Karpas-422 (cell line): Measurements from ENCODE around the gene LIME1. TPM values are rescaled to one million over a fixed set of nuclear protein-coding genes. Genes with fewer than 3 reads are reported as not detected.
A peak's percentile ranks its signal among the peaks of the same experiment; 100 is the strongest.

Experiments
- DNase-seq: peaks from one replicate; pipeline ENCODE4 v3.0.0-alpha.2; 2015
- H2AFZ ChIP-seq: fragments of 200-600 bp; sonication (generic); 2 replicates; pipeline ENCODE4 v1.6.1; 2014; ENCODE audit warnings: antibody characterized with exemption, low read length, mixed read lengths
- H3K27ac ChIP-seq: fragments of 200-600 bp; sonication (generic); 2 replicates; pipeline ENCODE4 v1.5.1; 2014; ENCODE audit warnings: mild to moderate bottlenecking, low read length, moderate library complexity
- H3K27me3 ChIP-seq: fragments of 200-600 bp; sonication (generic); 2 replicates; pipeline ENCODE4 v1.6.1; 2014; ENCODE audit warnings: low read length, mixed read lengths
- H3K36me3 ChIP-seq: fragments of 200-600 bp; sonication (generic); 2 replicates; pipeline ENCODE4 v1.6.1; 2014; ENCODE audit warnings: low read length, mixed read lengths; ENCODE audit not compliant: insufficient read depth
- H3K4me1 ChIP-seq: fragments of 200-600 bp; sonication (generic); 2 replicates; pipeline ENCODE4 v1.6.1; 2014; ENCODE audit warnings: mild to moderate bottlenecking, low read length, mixed read lengths
- H3K4me2 ChIP-seq: fragments of 200-600 bp; sonication (generic); 2 replicates; pipeline ENCODE4 v1.6.1; 2014; ENCODE audit warnings: low read length, low read depth, mild to moderate bottlenecking; ENCODE audit not compliant: poor library complexity, severe bottlenecking
- H3K4me3 ChIP-seq: fragments of 200-600 bp; sonication (generic); 2 replicates; pipeline ENCODE4 v1.5.1; 2014; ENCODE audit warnings: mild to moderate bottlenecking, antibody characterized with exemption, low read length, mixed read lengths
- H3K79me2 ChIP-seq: fragments of 200-600 bp; sonication (generic); 2 replicates; pipeline ENCODE4 v1.6.1; 2014; ENCODE audit warnings: mild to moderate bottlenecking, low read length, mixed read lengths
- H3K9ac ChIP-seq: fragments of 200-600 bp; sonication (generic); 2 replicates; pipeline ENCODE4 v1.6.0; 2014; ENCODE audit warnings: low read length
- H3K9me2 ChIP-seq: fragments of 200-600 bp; sonication (generic), shearing (Covaris generic); replicated peaks from 2 replicates; pipeline ENCODE4 v1.6.0; 2014; ENCODE audit warnings: mild to moderate bottlenecking, low read length, moderate library complexity; ENCODE audit not compliant: insufficient read depth
- H3K9me3 ChIP-seq: fragments of 300-700, 200-600 bp; sonication (generic); 2 replicates; pipeline ENCODE4 v1.6.1; 2014; ENCODE audit warnings: low read length, mixed read lengths
- H4K20me1 ChIP-seq: fragments of 200-600 bp; sonication (generic); 2 replicates; pipeline ENCODE4 v1.6.1; 2014; ENCODE audit warnings: mild to moderate bottlenecking, antibody characterized with exemption, low read length, low read depth; ENCODE audit not compliant: insufficient read depth
- total RNA-seq: library from RNA; depleted of rRNA; stranded (reverse); fragments of >200 nt; shearing (Covaris generic); gene quantifications from 2 replicates; pipeline ENCODE4 v1.2.3, GENCODE V29; 2014; ENCODE audit warnings: low replicate concordance

Gene LIME1
- total RNA-seq, 1 experiment from 2014 or later, result 3.4 TPM

DNA sequence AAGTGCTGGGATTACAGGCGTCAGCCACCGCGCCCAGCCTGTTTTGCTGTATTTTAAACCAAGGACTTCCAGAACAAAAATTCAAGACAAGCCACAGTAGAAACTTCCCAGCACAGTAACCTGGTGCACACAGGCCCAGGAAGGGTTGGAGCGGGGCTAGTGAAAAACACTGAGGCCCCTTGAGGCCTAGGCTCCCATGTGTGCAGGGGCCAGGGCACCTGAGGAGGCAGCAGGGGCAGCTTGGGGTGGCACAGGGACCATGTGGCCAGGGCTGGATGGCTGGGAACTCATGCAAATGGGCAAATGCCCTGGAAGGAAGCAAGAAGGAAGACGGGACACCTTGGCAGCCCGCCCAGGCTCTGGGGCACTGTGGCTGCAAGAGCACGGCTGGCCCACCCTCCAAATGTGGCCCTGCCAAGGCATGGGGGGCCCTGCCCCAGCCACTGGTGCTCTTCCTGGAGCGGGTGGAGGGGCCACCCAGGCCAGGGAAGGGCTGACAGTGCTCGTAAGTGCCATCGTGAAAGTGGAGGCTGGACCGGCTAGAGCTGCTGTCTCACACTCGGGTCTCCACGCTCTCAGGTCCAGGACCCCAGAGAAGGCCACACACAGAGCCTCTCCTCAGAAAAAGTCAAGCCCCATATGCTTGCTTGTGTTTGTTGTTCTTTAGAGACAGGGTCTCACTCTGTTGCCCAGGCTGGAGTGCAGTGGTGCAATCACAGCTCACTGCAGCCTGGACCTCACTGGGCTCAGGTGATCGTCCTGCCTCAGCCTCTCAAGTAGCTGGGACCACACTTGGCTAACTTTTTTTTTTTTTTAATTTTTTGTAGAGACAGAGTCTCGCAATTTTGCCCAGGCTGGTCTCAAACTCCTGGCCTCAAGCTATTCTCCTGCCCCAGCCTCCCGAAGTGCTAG, 13.4 kb downstream of the LIME1 start:
- H3K9ac ChIP-seq, result no peak overlapping the region
- H3K36me3 ChIP-seq, result no peaks in the 10 kb centered on the region
- H4K20me1 ChIP-seq, result no peaks in the 10 kb centered on the region
- H3K79me2 ChIP-seq, result no peaks in the 10 kb centered on the region
- peaks cover 9% of the 10 kb centered on the region for H3K4me1 ChIP-seq
- H3K27ac ChIP-seq, result no peak overlapping the region
- no peak for DNase-seq
- H3K9me3 ChIP-seq, result no peaks in the 10 kb centered on the region
- no peak overlapping the region for H3K4me3 ChIP-seq
- no peaks in the 10 kb centered on the region for H3K27me3 ChIP-seq
- no peak overlapping the region for H2AFZ ChIP-seq
- no peaks in the 10 kb centered on the region for H3K9me2 ChIP-seq
- H3K4me2 ChIP-seq, result no peak overlapping the region

DNA sequence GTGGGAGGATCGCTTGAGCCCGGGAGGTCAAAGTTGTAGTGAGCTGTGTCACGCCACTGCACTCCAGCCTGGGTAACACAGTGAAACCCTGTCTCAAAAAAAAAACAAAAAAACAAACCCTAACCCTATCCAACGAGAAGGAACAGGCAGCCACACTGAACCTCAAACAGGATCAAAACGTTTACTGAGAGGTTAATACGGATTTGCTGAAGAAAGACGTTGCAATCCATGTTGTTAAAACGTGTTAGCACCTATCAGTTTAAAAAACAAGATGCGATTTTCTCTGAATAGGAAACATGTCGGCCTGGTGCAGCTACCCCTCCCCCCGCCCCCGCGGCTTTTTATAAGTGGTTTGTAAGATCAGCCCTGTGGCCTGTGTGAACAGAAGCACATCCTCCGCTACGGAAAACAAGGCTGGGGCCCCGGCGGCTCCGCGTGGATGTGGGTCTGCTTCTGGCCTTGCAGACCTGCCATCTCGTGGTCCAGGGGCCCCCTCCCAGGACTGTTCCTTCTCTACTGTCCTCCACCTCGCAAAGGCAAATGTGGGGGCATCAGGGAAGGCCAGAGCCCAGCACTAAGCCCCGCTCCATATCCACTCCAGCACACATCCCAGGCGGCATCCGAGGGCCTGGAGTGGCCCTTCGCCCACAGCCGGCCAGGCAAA, 14.5 kb downstream of the LIME1 start:
- H3K79me2 ChIP-seq, result no peaks in the 10 kb centered on the region
- H3K27me3 ChIP-seq, result no peaks in the 10 kb centered on the region
- H3K9me3 ChIP-seq, result no peaks in the 10 kb centered on the region
- no peak overlapping the region for H3K27ac ChIP-seq
- H3K4me1 ChIP-seq, result peaks cover 9% of the 10 kb centered on the region
- H3K4me2 ChIP-seq, result no peak overlapping the region
- no peaks in the 10 kb centered on the region for H3K36me3 ChIP-seq
- no peak overlapping the region for H2AFZ ChIP-seq
- no peaks in the 10 kb centered on the region for H4K20me1 ChIP-seq
- no peak overlapping the region for H3K4me3 ChIP-seq
- no peaks in the 10 kb centered on the region for H3K9me2 ChIP-seq
- no peak for DNase-seq
- H3K9ac ChIP-seq, result no peak overlapping the region

DNA sequence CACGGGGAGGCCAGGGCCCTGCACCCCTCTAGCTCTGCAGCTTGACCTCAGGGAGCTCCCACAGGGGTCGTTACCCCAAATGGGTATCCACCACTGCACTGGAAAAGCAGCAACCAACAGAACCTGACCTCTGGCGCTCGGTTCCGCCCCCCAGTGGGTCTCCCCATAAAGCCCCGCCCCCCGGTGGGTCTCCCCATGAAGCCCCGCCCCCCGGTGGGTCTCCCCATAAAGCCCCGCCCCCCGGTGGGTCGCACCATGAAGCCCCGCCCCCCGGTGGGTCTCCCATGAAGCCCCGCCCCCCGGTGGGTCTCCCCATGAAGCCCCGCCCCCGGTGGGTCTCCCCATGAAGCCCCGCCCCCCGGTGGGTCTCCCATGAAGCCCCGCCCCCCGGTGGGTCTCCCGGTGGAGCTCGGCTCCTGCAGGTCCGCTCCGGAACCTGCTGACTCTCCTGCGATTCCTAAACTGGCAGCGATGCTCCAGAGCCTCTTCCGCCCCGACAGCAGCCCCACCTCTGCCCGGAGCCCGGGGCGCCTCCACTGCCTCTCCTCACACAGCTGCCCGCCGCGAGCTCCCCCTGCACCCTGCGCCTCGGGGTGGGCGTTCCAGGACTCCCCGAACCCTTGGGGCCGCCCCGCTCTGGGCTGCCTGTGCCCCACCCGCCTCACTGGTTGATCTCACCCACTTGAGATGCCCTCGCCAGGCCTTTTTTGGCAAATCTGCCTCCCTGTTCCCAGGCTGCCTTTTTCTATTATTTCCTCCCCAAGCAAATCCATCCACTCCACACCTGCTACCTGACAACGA, 15.2 kb downstream of the LIME1 start:
- Histone ChIP-seq H3K4me3 (no peak overlapping the region), H3K9me2 (no peaks in the 10 kb centered on the region), H3K9ac (no peak overlapping the region), H4K20me1 (no peaks in the 10 kb centered on the region), H3K9me3 (no peaks in the 10 kb centered on the region), H2AFZ (no peak overlapping the region), H3K36me3 (no peaks in the 10 kb centered on the region), H3K27ac (no peak overlapping the region), H3K4me2 (no peak overlapping the region), H3K27me3 (no peaks in the 10 kb centered on the region), H3K4me1 (peaks cover 7% of the 10 kb centered on the region), H3K79me2 (no peaks in the 10 kb centered on the region)
- peak; percentile 53 for DNase-seq

DNA sequence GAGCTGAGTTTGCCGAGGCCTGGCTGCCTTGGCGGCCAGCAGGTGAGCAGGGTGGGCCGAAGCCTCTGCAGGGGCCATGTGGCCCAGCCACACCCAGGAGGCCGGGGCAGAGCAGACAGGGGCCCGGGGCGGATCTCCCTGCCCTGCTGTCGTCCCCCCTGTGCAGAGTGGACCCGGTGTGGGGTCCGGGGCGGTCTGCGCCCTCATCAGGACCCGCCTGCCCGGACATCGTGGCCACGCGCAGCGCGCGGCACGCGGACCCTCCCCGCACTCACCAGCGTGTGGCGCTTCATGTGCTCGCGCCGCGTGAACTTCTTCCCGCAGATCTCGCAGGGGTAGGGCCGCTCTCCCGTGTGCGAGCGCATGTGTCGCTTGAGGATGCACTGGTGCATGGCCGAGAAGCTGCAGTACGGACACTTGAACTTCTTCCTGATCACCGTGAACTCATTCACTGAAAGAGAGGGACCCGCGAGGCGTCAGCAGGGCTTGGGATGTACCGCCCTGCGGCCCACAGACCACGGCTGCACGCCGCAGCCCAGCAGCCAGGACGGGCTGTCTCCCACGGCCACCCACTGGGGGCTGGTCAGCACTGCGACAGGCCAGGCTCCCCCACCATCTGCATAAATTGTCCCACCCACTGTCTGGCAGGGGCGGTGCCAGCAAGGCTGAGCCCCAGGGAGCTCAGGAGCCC, 16.1 kb downstream of the LIME1 start:
- no peak overlapping the region for H2AFZ ChIP-seq
- no peak overlapping the region for H3K27ac ChIP-seq
- no peak overlapping the region for H3K9ac ChIP-seq
- H3K4me3 ChIP-seq, result no peak overlapping the region
- no peak overlapping the region for H3K4me2 ChIP-seq
- H4K20me1 ChIP-seq, result no peaks in the 10 kb centered on the region
- H3K9me2 ChIP-seq, result no peaks in the 10 kb centered on the region
- H3K79me2 ChIP-seq, result no peaks in the 10 kb centered on the region
- no peak for DNase-seq
- H3K36me3 ChIP-seq, result no peaks in the 10 kb centered on the region
- peaks cover 2% of the 10 kb centered on the region; the same call in 1 of the 2 replicates for H3K4me1 ChIP-seq
- no peaks in the 10 kb centered on the region for H3K9me3 ChIP-seq
- H3K27me3 ChIP-seq, result no peaks in the 10 kb centered on the region

DNA sequence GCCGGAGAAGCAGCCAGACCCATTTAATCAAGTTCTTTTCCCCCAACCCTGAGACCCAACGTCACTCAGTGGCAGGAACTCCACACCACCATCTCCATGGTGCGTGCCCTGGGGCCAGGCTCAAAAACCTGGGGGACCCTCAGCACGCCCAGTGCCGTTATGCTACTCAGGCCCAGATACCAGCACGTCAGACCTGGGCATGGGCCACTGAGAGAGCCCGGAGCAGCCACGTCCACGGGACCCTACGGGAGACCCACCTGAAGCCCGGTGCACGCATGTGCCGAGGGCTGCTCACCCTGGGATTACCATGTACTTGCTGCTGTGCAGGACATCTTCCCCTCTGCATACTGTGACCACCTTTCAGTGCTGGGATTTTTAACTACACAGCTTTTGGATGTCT, 16.9 kb downstream of the LIME1 start:
- Histone ChIP-seq H3K9ac (no peak overlapping the region), H3K36me3 (no peaks in the 10 kb centered on the region), H3K4me2 (no peak overlapping the region), H3K27ac (no peak overlapping the region), H3K4me3 (no peak overlapping the region), H3K4me1 (no peaks in the 10 kb centered on the region), H2AFZ (no peak overlapping the region), H3K9me3 (no peaks in the 10 kb centered on the region), H4K20me1 (no peaks in the 10 kb centered on the region), H3K9me2 (no peaks in the 10 kb centered on the region), H3K27me3 (no peaks in the 10 kb centered on the region), H3K79me2 (no peaks in the 10 kb centered on the region)
- DNase-seq, result no peak

DNA sequence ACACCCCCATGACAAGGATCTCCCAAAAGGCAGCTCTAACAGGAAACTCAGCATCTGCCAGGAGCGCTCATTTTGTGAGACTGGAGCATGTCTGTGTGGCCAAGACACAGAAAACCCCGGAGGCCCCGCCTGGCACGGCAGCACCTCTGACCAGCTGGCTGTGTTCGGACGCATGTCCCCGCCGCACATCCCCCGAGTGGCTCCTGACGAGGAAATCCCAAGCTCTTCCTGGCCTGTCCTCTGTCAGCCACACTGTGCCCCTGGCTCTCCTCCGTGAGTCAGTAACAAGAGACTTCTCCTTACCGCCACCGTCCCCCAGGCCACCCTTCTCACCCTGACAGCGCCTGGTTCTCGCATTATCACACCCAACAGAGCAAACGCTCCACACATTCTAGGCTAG, 17.5 kb downstream of the LIME1 start:
- Histone ChIP-seq H2AFZ (no peak overlapping the region), H3K4me3 (no peak overlapping the region), H3K27me3 (no peaks in the 10 kb centered on the region), H3K9me3 (no peaks in the 10 kb centered on the region), H3K9me2 (no peaks in the 10 kb centered on the region), H4K20me1 (no peaks in the 10 kb centered on the region), H3K4me1 (no peaks in the 10 kb centered on the region), H3K9ac (no peak overlapping the region), H3K79me2 (no peaks in the 10 kb centered on the region), H3K27ac (no peak overlapping the region), H3K4me2 (no peak overlapping the region), H3K36me3 (no peaks in the 10 kb centered on the region)
- DNase-seq, result no peak

DNA sequence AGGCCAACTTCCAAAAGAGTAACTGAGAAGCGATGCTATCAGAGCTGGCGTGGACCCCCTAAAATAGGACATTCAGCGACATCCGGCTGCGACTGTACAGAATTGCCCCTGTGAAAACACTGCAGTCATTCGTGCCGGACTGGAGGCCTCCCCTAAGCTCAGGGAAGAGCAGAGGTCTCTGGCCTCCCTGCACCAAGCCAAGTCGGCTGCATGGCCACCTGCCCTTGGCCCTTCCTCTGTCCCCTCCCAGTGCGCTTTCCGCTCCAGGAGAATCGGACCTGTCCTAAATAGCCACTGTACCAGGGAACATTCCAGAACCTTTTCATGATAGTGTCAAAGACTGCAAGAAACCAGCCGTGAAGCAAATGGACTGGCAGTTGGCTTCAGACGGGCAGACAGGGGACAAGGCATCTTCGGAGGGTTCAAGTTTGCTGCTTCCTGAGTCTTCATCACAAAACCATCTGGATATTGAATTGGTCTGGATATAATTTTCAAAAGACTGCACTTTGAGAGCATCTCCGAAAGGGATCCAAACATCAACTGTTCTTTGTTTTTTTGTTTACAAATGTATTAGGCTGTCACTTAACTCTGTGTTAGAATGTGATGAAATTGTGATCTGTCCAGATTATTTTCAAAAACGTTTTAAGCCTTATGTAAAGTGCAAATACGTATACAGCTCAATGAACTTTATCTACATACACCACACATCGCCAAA, 19.6 kb downstream of the LIME1 start:
- H3K9ac ChIP-seq, result no peak overlapping the region
- H2AFZ ChIP-seq, result no peak overlapping the region

More for the DNA sequence above, 19.6 kb downstream of the LIME1 start:
- Histone ChIP-seq H3K9me2 (no peaks in the 10 kb centered on the region), H3K4me3 (no peak overlapping the region), H3K27me3 (no peaks in the 10 kb centered on the region), H4K20me1 (no peaks in the 10 kb centered on the region), H3K27ac (no peak overlapping the region), H3K9me3 (no peaks in the 10 kb centered on the region), H3K36me3 (no peaks in the 10 kb centered on the region), H3K79me2 (no peaks in the 10 kb centered on the region), H3K4me2 (no peak overlapping the region), H3K4me1 (no peaks in the 10 kb centered on the region)
- DNase-seq, result no peak
